ENCODE results near the gene HOXA9. TPM values are rescaled to one million over a fixed set of nuclear protein-coding genes. Genes with fewer than 3 reads are reported as not detected.

The HOXA9 gene
- total and polyA plus RNA-seq, 2 of the 4 experiments (the other 2 are of a cell fraction) = 0.18 to 0.32 TPM

DNA sequence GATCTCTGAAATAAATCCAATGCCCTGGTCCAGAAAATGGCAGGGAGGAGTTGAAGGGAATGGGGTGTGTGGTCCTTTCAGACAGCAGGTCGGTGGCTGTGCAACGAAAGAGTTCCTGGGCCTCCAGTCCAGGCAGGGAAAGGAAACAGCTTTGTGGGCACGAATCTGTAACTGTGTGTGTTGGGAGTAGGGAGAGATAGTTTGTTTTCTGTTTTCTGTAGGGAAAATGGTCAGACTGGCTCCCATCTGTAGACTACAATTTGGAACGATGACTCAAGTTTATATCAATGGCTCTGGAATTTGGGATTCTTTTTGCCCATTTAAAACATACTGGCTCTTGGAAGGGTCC, 2.6 kb upstream of the HOXA9 start:
- BruUV-seq (replicated peaks) = no TSS peak
- H3K9me3 ChIP-seq (ENCODE audit: control insufficient read depth, insufficient read depth, low read length) = peaks cover 27% of the 10 kb centered on the region
- H3K27me3 ChIP-seq (ENCODE audit: control insufficient read depth, insufficient read depth, low read length) = peaks cover 91% of the 10 kb centered on the region
- no peak overlapping the region for H3K14ac ChIP-seq (replicated peaks; ENCODE audit: low read depth, low read length)
- no peak overlapping the region for H3K27ac ChIP-seq (ENCODE audit: insufficient read depth, low read length)
- no peak overlapping the region for H2BK15ac ChIP-seq (ENCODE audit: low read depth, low read length)
- in situ Hi-C loops (cut with MboI; ENCODE audit: low sequenced_read_pairs) = no loop called here
- no peak overlapping the region for H3K4me2 ChIP-seq (ENCODE audit: low read depth, low read length)
- H3K36me3 ChIP-seq (ENCODE audit: control insufficient read depth, insufficient read depth, low read length) = no peaks in the 10 kb centered on the region
- H3K9ac ChIP-seq (ENCODE audit: low read depth, low read length) = no peak overlapping the region
- WGBS, 2 experiments (ENCODE audit: extremely low coverage in 2 of 2, insufficient read length in 1 of 2) = 60% methylated on average over 1 of the region's 4 CpGs; no CpG with 5 or more reads in 1 of the 2 experiments
- H2AFZ ChIP-seq (replicated peaks; ENCODE audit: low read length, poor library complexity) = no peak overlapping the region
- H4K91ac ChIP-seq (ENCODE audit: insufficient read depth, low read depth, low read length) = no peak overlapping the region
- no peak overlapping the region for H4K8ac ChIP-seq (ENCODE audit: low read depth in 2 of 2, low read length in 2 of 2)
- no peak overlapping the region for H4K5ac ChIP-seq (ENCODE audit: low read depth, low read length)
- ATAC-seq (ENCODE audit: low read depth) (no peak), DNase-seq (no peak)
- no peak overlapping the region for H3K4ac ChIP-seq (ENCODE audit: low read depth, low read length)
- ChIA-PET CTCF (interaction anchor here (0.6 to 0.7 kb wide), 3 partner anchors 11 to 486 kb away, joined by 3 to 4 read pairs (median 3); no protein-coding TSS in a partner anchor), POLR2A (ENCODE audit: unreplicated experiment) (no interaction called here)
- H3K56ac ChIP-seq (ENCODE audit: extremely low read depth, insufficient read depth, low read length) = no peak overlapping the region
- H2AK5ac ChIP-seq (ENCODE audit: low read depth, low read length) = no peak overlapping the region
- no peak overlapping the region for H2BK5ac ChIP-seq (ENCODE audit: low read depth, low read length, poor library complexity, severe bottlenecking)
- no peak overlapping the region for H3K18ac ChIP-seq (ENCODE audit: low read depth, low read length)
- no peak overlapping the region for H2BK20ac ChIP-seq (ENCODE audit: low read depth, low read length)
- no peak overlapping the region for H2AK9ac ChIP-seq (replicated peaks; ENCODE audit: low read depth, low read length, poor library complexity)
- no peaks in the 10 kb centered on the region for H3K9me1 ChIP-seq (ENCODE audit: insufficient read depth, low read length)
- no peak overlapping the region for H3K4me3 ChIP-seq (ENCODE audit: insufficient read depth, low read depth, low read length)
- no peaks in the 10 kb centered on the region for H3K79me1 ChIP-seq (ENCODE audit: low read depth in 1 of 2, low read length in 2 of 2)
- dilution Hi-C loops (cut with HindIII; ENCODE audit: low sequenced_read_pairs, unreplicated experiment) = no loop called here
- intact Hi-C loops (cut with micrococcal nuclease) = loop anchor here (10.0 kb wide), 1 partner anchor 1913 kb away; no protein-coding TSS in a partner anchor
- H2BK120ac ChIP-seq (ENCODE audit: low read depth, low read length) = no peak overlapping the region
- no peak overlapping the region for H3K23ac ChIP-seq (ENCODE audit: low read depth, low read length)
- H4K20me1 ChIP-seq (ENCODE audit: insufficient read depth, low read length) = peaks cover 13% of the 10 kb centered on the region; the same call in 1 of the 2 replicates
- TF ChIP-seq NFE2L2 (IDR thresholded peaks at IDR 0.05; ENCODE audit: low read depth, low read length) (no peak), CEBPB (IDR thresholded peaks at IDR 0.05; ENCODE audit: low read depth, low read length) (no peak), CTCF (conservative IDR thresholded peaks at IDR 0.05; ENCODE audit: low read depth, low read length) (no peak), SMC3 (IDR thresholded peaks at IDR 0.05; ENCODE audit: low read depth, low read length) (no peak), FOS (IDR thresholded peaks at IDR 0.05; ENCODE audit: low read depth, low read length) (no peak), ELK1 (IDR thresholded peaks at IDR 0.05; ENCODE audit: borderline replicate concordance, low read depth, low read length) (no peak), MAFK (IDR thresholded peaks at IDR 0.05; ENCODE audit: low read depth, low read length) (no peak), MAZ (IDR thresholded peaks at IDR 0.05; ENCODE audit: borderline replicate concordance, low read depth, low read length) (no peak), RCOR1 (IDR thresholded peaks at IDR 0.05; ENCODE audit: insufficient replicate concordance, low read length) (no peak), RFX5 (IDR thresholded peaks at IDR 0.05; ENCODE audit: low read depth, low read length) (no peak), POLR2A (IDR thresholded peaks at IDR 0.05; ENCODE audit: low read depth, low read length) (no peak), CHD1 (IDR thresholded peaks at IDR 0.05; ENCODE audit: low read depth, low read length) (no peak), MXI1 (IDR thresholded peaks at IDR 0.05; ENCODE audit: borderline replicate concordance, low read depth, low read length) (no peak), BHLHE40 (IDR thresholded peaks at IDR 0.05; ENCODE audit: low read depth, low read length) (no peak), RAD21 (IDR thresholded peaks at IDR 0.05; ENCODE audit: low read length) (no peak)
- TF ChIP-seq, protein P1, sequence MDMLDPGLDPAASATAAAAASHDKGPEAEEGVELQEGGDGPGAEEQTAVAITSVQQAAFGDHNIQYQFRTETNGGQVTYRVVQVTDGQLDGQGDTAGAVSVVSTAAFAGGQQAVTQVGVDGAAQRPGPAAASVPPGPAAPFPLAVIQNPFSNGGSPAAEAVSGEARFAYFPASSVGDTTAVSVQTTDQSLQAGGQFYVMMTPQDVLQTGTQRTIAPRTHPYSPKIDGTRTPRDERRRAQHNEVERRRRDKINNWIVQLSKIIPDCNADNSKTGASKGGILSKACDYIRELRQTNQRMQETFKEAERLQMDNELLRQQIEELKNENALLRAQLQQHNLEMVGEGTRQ (IDR thresholded peaks at IDR 0.05; ENCODE audit: low read depth, low read length) = no peak
- H3K4me1 ChIP-seq (ENCODE audit: control insufficient read depth, insufficient read depth, low read length) = no peaks in the 10 kb centered on the region

All from IMR-90 (cell line).